Keratinocyte (primary cell): ENCODE data around the gene SEPTIN5. TPM values are rescaled to one million over a fixed set of nuclear protein-coding genes. Genes with fewer than 3 reads are reported as not detected.
A peak's percentile ranks its signal among the peaks of the same experiment; 100 is the strongest.

Experiments used
- DNase-seq: peaks from one replicate; pipeline ENCODE4 v3.0.0-alpha.2; 2011; ENCODE audit warnings: low read depth, missing footprints, low spot score
- FAIRE-seq: peaks from 2 replicates; lab custom pipeline; 2011; peaks lifted over from hg19 to GRCh38; lab: Jason Lieb, UNC
- H2AFZ ChIP-seq: 2 replicates; pipeline ENCODE4 v1.6.0; 2012; ENCODE audit warnings: low read length, control low read depth, inconsistent platforms; ENCODE audit not compliant: control insufficient read depth
- H3K27ac ChIP-seq: 2 replicates; pipeline ENCODE4 v1.5.1; 2011; ENCODE audit warnings: low read length; ENCODE audit not compliant: control insufficient read depth, insufficient read depth
- H3K27me3 ChIP-seq: 3 replicates; pipeline ENCODE4 v1.6.0; 2011; ENCODE audit warnings: low read length; ENCODE audit not compliant: control insufficient read depth, insufficient read depth; ENCODE audit errors: extremely low read depth
- H3K36me3 ChIP-seq, 2 experiments: 2 replicates in 1 of 2; 3 replicates in 1 of 2; pipeline ENCODE4 v1.5.1; 2011; ENCODE audit warnings: low read length in 2 of 2, mild to moderate bottlenecking in 1 of 2; ENCODE audit not compliant: control insufficient read depth in 2 of 2, insufficient read depth in 2 of 2; ENCODE audit errors: extremely low read depth in 1 of 2
- H3K4me1 ChIP-seq: 3 replicates; pipeline ENCODE4 v1.5.1; 2011; ENCODE audit warnings: low read length; ENCODE audit not compliant: control insufficient read depth, insufficient read depth; ENCODE audit errors: extremely low read depth
- H3K4me2 ChIP-seq: 3 replicates; pipeline ENCODE4 v1.6.0; 2011; ENCODE audit warnings: low read depth, low read length; ENCODE audit not compliant: control insufficient read depth, insufficient read depth; ENCODE audit errors: extremely low read depth
- H3K4me3 ChIP-seq, 3 experiments: fragments of 200-600 bp in 1 of 3; sonication (generic) in 1 of 3; 2 replicates in 2 of 3; 3 replicates in 1 of 3; pipeline ENCODE4 v1.5.1; 2011 to 2016; ENCODE audit warnings: low read length in 3 of 3, mild to moderate bottlenecking in 3 of 3, control low read depth in 2 of 3, inconsistent platforms in 1 of 3, low read depth in 1 of 3, mixed read lengths in 1 of 3, mixed run types in 1 of 3, moderate library complexity in 1 of 3; ENCODE audit not compliant: control insufficient read depth in 2 of 3, insufficient read depth in 2 of 3; ENCODE audit errors: extremely low read depth in 1 of 3
- H3K79me2 ChIP-seq: 2 replicates; pipeline ENCODE4 v1.6.0; 2012; ENCODE audit warnings: low read length; ENCODE audit not compliant: control insufficient read depth, insufficient read depth
- H3K9ac ChIP-seq: 3 replicates; pipeline ENCODE4 v1.6.0; 2011; ENCODE audit warnings: low read length; ENCODE audit not compliant: control insufficient read depth, insufficient read depth; ENCODE audit errors: extremely low read depth
- H3K9me1 ChIP-seq: 3 replicates; pipeline ENCODE4 v1.6.0; 2011; ENCODE audit warnings: low read length; ENCODE audit not compliant: control insufficient read depth, insufficient read depth; ENCODE audit errors: extremely low read depth
- H3K9me3 ChIP-seq: 2 replicates; pipeline ENCODE4 v1.5.1; 2012; ENCODE audit warnings: low read depth, low read length; ENCODE audit not compliant: control insufficient read depth
- H4K20me1 ChIP-seq: 3 replicates; pipeline ENCODE4 v1.6.0; 2011; ENCODE audit warnings: low read length; ENCODE audit not compliant: control insufficient read depth, insufficient read depth; ENCODE audit errors: extremely low read depth
- CTCF ChIP-seq, 3 experiments: IDR thresholded peaks in 1 of 3; conservative IDR thresholded peaks in 1 of 3; optimal IDR thresholded peaks in 1 of 3; 2 replicates in 2 of 3; 3 replicates in 1 of 3; pipeline versions ENCODE3 to v1.5.1; 2011; ENCODE audit warnings: low read length in 3 of 3, mild to moderate bottlenecking in 3 of 3, moderate library complexity in 2 of 3, control low read depth in 1 of 3, inconsistent platforms in 1 of 3; ENCODE audit not compliant: insufficient read depth in 2 of 3; ENCODE audit errors: extremely low read depth in 1 of 3
- EZH2 ChIP-seq: IDR thresholded peaks from one replicate; pipeline ENCODE4 v1.6.1; 2012; ENCODE audit warnings: inconsistent platforms, mild to moderate bottlenecking, low read length, moderate library complexity
- dilution Hi-C: fragments of 300-500 bp; cut with MboI; formaldehyde crosslinking; loops from one replicate; pipeline ENCODE4 v1.7.0; 2020; ENCODE audit warnings: low sequenced_read_pairs; ENCODE audit not compliant: extremely low pct_ligation_motif_present
- polyA plus RNA-seq, 5 experiments: library from polyadenylated mRNA; depleted of rRNA in 3 of 5; stranded (reverse) in 3 of 5; stranded (forward) in 1 of 5; unstranded in 1 of 5; fragments of >200 nt; gene quantifications; 1 replicate in 1 of 5; 2 replicates in 3 of 5; 3 replicates in 1 of 5; pipeline versions ENCODE4 v1.2.1 to v1.2.3, GENCODE V29; 2011 to 2012; ENCODE audit warnings: missing spikeins in 2 of 5, low read depth in 1 of 5, low replicate concordance in 1 of 5

The SEPTIN5 gene
- polyA plus RNA-seq, 1 donor (not counting 4 experiments of a cell fraction or from before 2014, with no cell fraction given) = 2.2 TPM

GRCh38 chr22:19766240-19766510, 51.9 kb downstream of the SEPTIN5 start:
- dilution Hi-C loops = no loop called here
- Histone ChIP-seq H3K4me3 (peak overlapping the region; percentile 52 to 73 (median 59)), H2AFZ (no peak overlapping the region), H3K9me1 (no peaks in the 10 kb centered on the region), H3K9ac (peak overlapping the region; percentile 63), H3K27ac (peak overlapping the region; percentile 8), H3K9me3 (no peaks in the 10 kb centered on the region), H4K20me1 (no peaks in the 10 kb centered on the region), H3K36me3 (no peaks in the 10 kb centered on the region), H3K27me3 (peaks cover 3% of the 10 kb centered on the region), H3K79me2 (peaks cover 5% of the 10 kb centered on the region), H3K4me1 (peaks cover 5% of the 10 kb centered on the region), H3K4me2 (peak overlapping the region; percentile 16)
- DNase-seq = no peak
- TF ChIP-seq EZH2 (no peak), CTCF (optimal IDR thresholded peaks at IDR 0.05 in 1 of 3, IDR thresholded peaks at IDR 0.05 in 1 of 3, conservative IDR thresholded peaks at IDR 0.05 in 1 of 3; ENCODE audit: extremely low read depth in 1 of 3, insufficient read depth in 2 of 3, low read length in 3 of 3) (no peak)
- no peak for FAIRE-seq

GRCh38 chr22:19766511-19767426, 52.5 kb downstream of the SEPTIN5 start:
- Histone ChIP-seq H3K27me3 (peaks cover 1% of the 10 kb centered on the region), H3K36me3 (no peaks in the 10 kb centered on the region)

More at GRCh38 chr22:19766511-19767426, 52.5 kb downstream of the SEPTIN5 start:
- DNase-seq (no peak), FAIRE-seq (no peak)
- H3K4me3 ChIP-seq = peak overlapping the region; percentile 52 to 73 (median 59)
- peak overlapping the region; percentile 58 for H3K4me2 ChIP-seq
- peak overlapping the region; percentile 63 for H3K9ac ChIP-seq
- peaks cover 5% of the 10 kb centered on the region for H3K4me1 ChIP-seq
- H3K9me3 ChIP-seq = no peaks in the 10 kb centered on the region
- no peaks in the 10 kb centered on the region for H4K20me1 ChIP-seq
- TF ChIP-seq EZH2 (no peak), CTCF (optimal IDR thresholded peaks at IDR 0.05 in 1 of 3, IDR thresholded peaks at IDR 0.05 in 1 of 3, conservative IDR thresholded peaks at IDR 0.05 in 1 of 3; ENCODE audit: extremely low read depth in 1 of 3, insufficient read depth in 2 of 3, low read length in 3 of 3) (peak; percentile 50 to 69 (median 59))
- H3K27ac ChIP-seq = peak overlapping the region; percentile 26
- peaks cover 5% of the 10 kb centered on the region for H3K79me2 ChIP-seq
- dilution Hi-C loops = no loop called here
- no peaks in the 10 kb centered on the region for H3K9me1 ChIP-seq
- H2AFZ ChIP-seq = peak overlapping the region; percentile 20
